OCI-LY7 (cell line): ENCODE results near the gene NSL1.
A peak's percentile ranks its signal among the peaks of the same experiment; 100 is the strongest.

Source experiments
- CTCF ChIP-seq: fragments of 200-600 bp; sonication (generic); conservative IDR thresholded peaks from 2 replicates; pipeline ENCODE4 v1.5.1; 2014; ENCODE audit warnings: mild to moderate bottlenecking, antibody characterized with exemption, low read length, moderate library complexity, mixed read lengths
- EZH2phosphoT487 ChIP-seq: fragments of 200-600 bp; sonication (generic); IDR thresholded peaks from 2 replicates; pipeline ENCODE4 v1.6.1; 2018; ENCODE audit warnings: low read depth, borderline replicate concordance, mild to moderate bottlenecking, mixed run types, antibody characterized with exemption, low read length, moderate library complexity, mixed read lengths

- TF ChIP-seq CTCF (peak; percentile 32; the same call in 1 of the 2 replicates), EZH2phosphoT487 (no peak)
Measured at GRCh38 chr1:212677136-212677535, 114.4 kb downstream of the NSL1 start.
